Endothelial cell of umbilical vein (primary cell): ENCODE results near the gene RDH13. TPM values are rescaled to one million over a fixed set of nuclear protein-coding genes. Genes with fewer than 3 reads are reported as not detected.

Experiments used
- BruUV-seq: library from RNA; stranded (reverse); fragments of 400-500 nt; replicated peaks from 2 replicates; lab custom pipeline; 2021; lab: Mats Ljungman, UMichigan
- CTCF ChIA-PET: fragments of 300-600, 350-600 bp; sonication (Branson Sonifier 250); formaldehyde crosslinking; loops from one replicate; lab custom pipeline; 2021; ENCODE audit warnings: antibody characterized with exemption, inconsistent platforms; lab: Charles Lee
- POLR2A ChIA-PET: fragments of 300-600, 350-600 bp; sonication (Branson Sonifier 250); formaldehyde crosslinking; loops from one replicate; lab custom pipeline; 2021; ENCODE audit warnings: antibody characterized with exemption, inconsistent platforms; lab: Charles Lee
- DNase-seq: peaks from one replicate; pipeline ENCODE4 v3.0.0-alpha.2; 2011; ENCODE audit warnings: low read depth, low spot score
- FAIRE-seq: peaks from 2 replicates; lab custom pipeline; 2011; peaks lifted over from hg19 to GRCh38; lab: Jason Lieb, UNC
- H2AFZ ChIP-seq: 2 replicates; pipeline ENCODE4 v1.6.0; 2012; ENCODE audit warnings: low read depth, low read length, control low read depth, inconsistent platforms
- H3K27ac ChIP-seq: 2 replicates; pipeline ENCODE4 v1.5.1; 2011; ENCODE audit warnings: low read depth, mild to moderate bottlenecking, control low read depth, low read length, moderate library complexity; ENCODE audit not compliant: insufficient read depth
- H3K27me3 ChIP-seq, 2 experiments: 2 replicates each; pipeline versions ENCODE4 v1.6.0 to v1.6.1; 2011; ENCODE audit warnings: low read length in 2 of 2, mixed read lengths in 1 of 2; ENCODE audit not compliant: control insufficient read depth in 2 of 2, insufficient read depth in 2 of 2
- H3K36me3 ChIP-seq, 2 experiments: 2 replicates in 1 of 2; 3 replicates in 1 of 2; pipeline ENCODE4 v1.5.1; 2011; ENCODE audit warnings: low read length in 2 of 2, mild to moderate bottlenecking in 1 of 2, moderate library complexity in 1 of 2; ENCODE audit not compliant: control insufficient read depth in 2 of 2, insufficient read depth in 2 of 2; ENCODE audit errors: extremely low read depth in 1 of 2
- H3K4me1 ChIP-seq: 3 replicates; pipeline ENCODE4 v1.5.1; 2011; ENCODE audit warnings: mild to moderate bottlenecking, low read length; ENCODE audit not compliant: control insufficient read depth, insufficient read depth; ENCODE audit errors: extremely low read depth
- H3K4me2 ChIP-seq: 2 replicates; pipeline ENCODE4 v1.6.1; 2011; ENCODE audit warnings: low read length, control low read depth, mixed read lengths; ENCODE audit not compliant: insufficient read depth
- H3K4me3 ChIP-seq, 3 experiments: fragments of 200-600 bp in 1 of 3; sonication (generic), shearing (Covaris generic) in 1 of 3; replicated peaks in 1 of 3; 2 replicates each; pipeline ENCODE4 v1.5.1; 2011 to 2016; ENCODE audit warnings: control low read depth in 3 of 3, low read length in 3 of 3, mild to moderate bottlenecking in 2 of 3, inconsistent platforms in 1 of 3, low read depth in 1 of 3, moderate library complexity in 1 of 3; ENCODE audit not compliant: insufficient read depth in 1 of 3
- H3K79me2 ChIP-seq: 2 replicates; pipeline ENCODE4 v1.6.0; 2012; ENCODE audit warnings: low read length, inconsistent platforms; ENCODE audit not compliant: control insufficient read depth, insufficient read depth
- H3K9ac ChIP-seq: replicated peaks from 2 replicates; pipeline ENCODE3; 2011; ENCODE audit warnings: low read length, control low read depth; ENCODE audit not compliant: insufficient read depth; ENCODE audit errors: extremely low read depth
- H3K9me1 ChIP-seq: replicated peaks from 3 replicates; pipeline ENCODE4 v1.6.0; 2011; ENCODE audit warnings: mild to moderate bottlenecking, low read length; ENCODE audit not compliant: control insufficient read depth, insufficient read depth; ENCODE audit errors: extremely low read depth
- H3K9me3 ChIP-seq: replicated peaks from 2 replicates; pipeline ENCODE4 v1.5.1; 2012; ENCODE audit warnings: low read length, inconsistent platforms; ENCODE audit not compliant: control insufficient read depth, insufficient read depth
- H4K20me1 ChIP-seq: replicated peaks from 2 replicates; pipeline ENCODE3; 2011; ENCODE audit warnings: mild to moderate bottlenecking, low read length; ENCODE audit not compliant: control insufficient read depth, insufficient read depth; ENCODE audit errors: extremely low read depth
- EZH2 ChIP-seq: IDR thresholded peaks from 2 replicates; pipeline ENCODE4 v1.6.1; 2012; ENCODE audit warnings: borderline replicate concordance, low read depth, mild to moderate bottlenecking, moderate library complexity, low read length, inconsistent platforms; ENCODE audit not compliant: severe bottlenecking
- FOS ChIP-seq: IDR thresholded peaks from 2 replicates; pipeline ENCODE4 v1.6.1; 2011; ENCODE audit warnings: mild to moderate bottlenecking, low read length, moderate library complexity, borderline replicate concordance; ENCODE audit not compliant: insufficient read depth
- JUN ChIP-seq: IDR thresholded peaks from 2 replicates; pipeline ENCODE4 v1.6.1; 2011; ENCODE audit warnings: borderline replicate concordance, low read depth; ENCODE audit not compliant: insufficient read length, insufficient read depth
- MYC ChIP-seq: IDR thresholded peaks from one replicate; pipeline ENCODE4 v1.6.1; 2011; ENCODE audit warnings: mild to moderate bottlenecking, low read depth, low read length
- POLR2A ChIP-seq: IDR thresholded peaks from 2 replicates; pipeline ENCODE4 v1.6.1; 2012; ENCODE audit warnings: low read depth, mild to moderate bottlenecking, control low read depth, low read length
- POLR2AphosphoS5 ChIP-seq: IDR thresholded peaks from 2 replicates; pipeline ENCODE4 v1.6.1; 2012; ENCODE audit warnings: low read depth, mild to moderate bottlenecking, control low read depth, low read length, moderate library complexity; ENCODE audit not compliant: insufficient read depth
- dilution Hi-C: fragments of 300-500 bp; cut with MboI; formaldehyde crosslinking; loops from one replicate; pipeline ENCODE4 v1.15.0; 2019; ENCODE audit warnings: low sequenced_read_pairs; ENCODE audit not compliant: extremely low pct_ligation_motif_present
- intact Hi-C: fragments of 100-400 bp; cut with micrococcal nuclease; formaldehyde crosslinking; loops from one replicate; pipeline ENCODE4 v1.10.0; 2022
- polyA plus RNA-seq, 4 experiments: library from polyadenylated mRNA; depleted of rRNA in 3 of 4; stranded (reverse) in 3 of 4; unstranded in 1 of 4; fragments of >200 nt; gene quantifications; 2 replicates each; pipeline versions ENCODE4 v1.2.1 to v1.2.3, GENCODE V29; 2011 to 2012; ENCODE audit warnings: missing spikeins in 1 of 4
- total RNA-seq: library from RNA; stranded (reverse); gene quantifications from 2 replicates; pipeline ENCODE4 v1.2.3, GENCODE V29; 2021
- TF ChIP-seq, protein P1 (sequence below): IDR thresholded peaks from 2 replicates; pipeline ENCODE4 v1.6.1; 2011; ENCODE audit not compliant: insufficient read depth, insufficient read length
- TF ChIP-seq, protein P2 (sequence below), 2 donors: IDR thresholded peaks; 1 replicate in 1 of 2; 2 replicates in 1 of 2; pipeline ENCODE4 v1.5.1; 2011; ENCODE audit warnings: low read length in 2 of 2, mild to moderate bottlenecking in 2 of 2, moderate library complexity in 2 of 2, control low read depth in 1 of 2, inconsistent platforms in 1 of 2, low read depth in 1 of 2; ENCODE audit not compliant: insufficient read depth in 1 of 2; ENCODE audit errors: extremely low read depth in 1 of 2

RDH13 gene
- total and polyA plus RNA-seq, 2 donors (not counting 3 experiments of a cell fraction or from before 2014, with no cell fraction given), result 8.7 to 19.6 TPM

- H3K27ac ChIP-seq, result no peak overlapping the region
- CTCF ChIA-PET, result interaction anchor here (0.9 to 2.5 kb wide), 2 partner anchors 11 to 52 kb away, joined by 3 to 9 read pairs; no protein-coding TSS in a partner anchor
- no peak overlapping the region for H3K4me2 ChIP-seq
- H4K20me1 ChIP-seq, result no peaks in the 10 kb centered on the region
- dilution Hi-C loops, result no loop called here
- H3K9me1 ChIP-seq, result no peaks in the 10 kb centered on the region
- H3K9ac ChIP-seq, result no peak overlapping the region
- no peaks in the 10 kb centered on the region for H3K9me3 ChIP-seq
- POLR2A ChIA-PET, result no interaction called here
- no peaks in the 10 kb centered on the region for H3K79me2 ChIP-seq
- intact Hi-C loops, result no loop called here
- peaks cover 23% of the 10 kb centered on the region in 2 experiments for H3K27me3 ChIP-seq
- DNase-seq (no peak), FAIRE-seq (no peak)
- TF ChIP-seq EZH2 (peak; percentile 51), MYC (no peak), FOS (no peak)
- TF ChIP-seq, protein P1, sequence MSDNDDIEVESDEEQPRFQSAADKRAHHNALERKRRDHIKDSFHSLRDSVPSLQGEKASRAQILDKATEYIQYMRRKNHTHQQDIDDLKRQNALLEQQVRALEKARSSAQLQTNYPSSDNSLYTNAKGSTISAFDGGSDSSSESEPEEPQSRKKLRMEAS, result no peak
- peaks cover 6% of the 10 kb centered on the region for H3K4me1 ChIP-seq
- BruUV-seq, result no TSS peak
- H3K4me3 ChIP-seq, result no peak overlapping the region
- H2AFZ ChIP-seq, result peak overlapping the region; percentile 9
- no peaks in the 10 kb centered on the region for H3K36me3 ChIP-seq
Measured at GRCh38 chr19:55068950-55069864, 6.3 kb upstream of the RDH13 start.

DNA sequence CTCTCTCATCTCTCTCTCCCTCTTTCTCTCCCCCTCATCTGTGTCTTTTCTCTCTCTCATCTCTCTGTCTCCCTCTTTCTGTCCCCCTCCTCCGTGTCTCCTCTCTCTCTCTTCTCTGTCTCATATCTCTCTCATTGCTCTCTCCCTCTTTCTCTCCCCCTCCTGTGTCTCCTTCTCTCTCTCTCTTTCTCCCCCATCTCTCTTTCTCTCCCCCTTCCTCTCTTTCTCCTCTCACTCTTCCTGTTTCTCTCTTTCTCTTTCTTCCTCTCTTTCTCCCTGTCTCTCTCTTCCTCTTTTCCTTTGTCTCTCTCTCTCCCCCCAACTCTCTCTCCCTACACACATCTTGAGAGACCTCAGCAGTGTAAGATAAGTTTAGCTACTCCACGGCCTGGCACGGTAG, 4.9 kb upstream of the RDH13 start:
- POLR2A ChIA-PET, result no interaction called here
- dilution Hi-C loops, result no loop called here
- BruUV-seq, result no TSS peak

More for the DNA sequence above, 4.9 kb upstream of the RDH13 start:
- H3K4me2 ChIP-seq, result no peak overlapping the region
- CTCF ChIA-PET, result interaction anchor here (2.5 kb wide), 1 partner anchor 12 kb away, joined by 9 read pairs; no protein-coding TSS in a partner anchor
- intact Hi-C loops, result no loop called here
- H3K36me3 ChIP-seq, result no peaks in the 10 kb centered on the region
- H3K9me3 ChIP-seq, result no peaks in the 10 kb centered on the region
- peaks cover 6% of the 10 kb centered on the region for H3K4me1 ChIP-seq
- H3K27ac ChIP-seq, result no peak overlapping the region
- no peak overlapping the region for H3K9ac ChIP-seq
- TF ChIP-seq, protein P2, sequence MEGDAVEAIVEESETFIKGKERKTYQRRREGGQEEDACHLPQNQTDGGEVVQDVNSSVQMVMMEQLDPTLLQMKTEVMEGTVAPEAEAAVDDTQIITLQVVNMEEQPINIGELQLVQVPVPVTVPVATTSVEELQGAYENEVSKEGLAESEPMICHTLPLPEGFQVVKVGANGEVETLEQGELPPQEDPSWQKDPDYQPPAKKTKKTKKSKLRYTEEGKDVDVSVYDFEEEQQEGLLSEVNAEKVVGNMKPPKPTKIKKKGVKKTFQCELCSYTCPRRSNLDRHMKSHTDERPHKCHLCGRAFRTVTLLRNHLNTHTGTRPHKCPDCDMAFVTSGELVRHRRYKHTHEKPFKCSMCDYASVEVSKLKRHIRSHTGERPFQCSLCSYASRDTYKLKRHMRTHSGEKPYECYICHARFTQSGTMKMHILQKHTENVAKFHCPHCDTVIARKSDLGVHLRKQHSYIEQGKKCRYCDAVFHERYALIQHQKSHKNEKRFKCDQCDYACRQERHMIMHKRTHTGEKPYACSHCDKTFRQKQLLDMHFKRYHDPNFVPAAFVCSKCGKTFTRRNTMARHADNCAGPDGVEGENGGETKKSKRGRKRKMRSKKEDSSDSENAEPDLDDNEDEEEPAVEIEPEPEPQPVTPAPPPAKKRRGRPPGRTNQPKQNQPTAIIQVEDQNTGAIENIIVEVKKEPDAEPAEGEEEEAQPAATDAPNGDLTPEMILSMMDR (IDR thresholded peaks at IDR 0.05; ENCODE audit: extremely low read depth in 1 of 2, insufficient read depth in 1 of 2, low read depth in 1 of 2, low read length in 2 of 2), result no peak
- TF ChIP-seq MYC (no peak), POLR2A (no peak), POLR2AphosphoS5 (no peak), EZH2 (no peak), FOS (no peak), JUN (no peak)
- TF ChIP-seq, protein P1, result no peak
- H4K20me1 ChIP-seq, result no peaks in the 10 kb centered on the region
- H3K79me2 ChIP-seq, result no peaks in the 10 kb centered on the region
- H3K9me1 ChIP-seq, result no peaks in the 10 kb centered on the region
- H3K27me3 ChIP-seq, result peaks cover 23% of the 10 kb centered on the region in 2 experiments
- FAIRE-seq (no peak), DNase-seq (no peak)
- H2AFZ ChIP-seq, result no peak overlapping the region
- no peak overlapping the region for H3K4me3 ChIP-seq
